Measurements from ENCODE around the gene NUDT13. TPM values are rescaled to one million over a fixed set of nuclear protein-coding genes. Genes with fewer than 3 reads are reported as not detected.
A peak's percentile ranks its signal among the peaks of the same experiment; 100 is the strongest.

Gene NUDT13
- total RNA-seq, 6 experiments from 2014 or later: 1.8 to 4.2 (median 2.1) TPM

DNA sequence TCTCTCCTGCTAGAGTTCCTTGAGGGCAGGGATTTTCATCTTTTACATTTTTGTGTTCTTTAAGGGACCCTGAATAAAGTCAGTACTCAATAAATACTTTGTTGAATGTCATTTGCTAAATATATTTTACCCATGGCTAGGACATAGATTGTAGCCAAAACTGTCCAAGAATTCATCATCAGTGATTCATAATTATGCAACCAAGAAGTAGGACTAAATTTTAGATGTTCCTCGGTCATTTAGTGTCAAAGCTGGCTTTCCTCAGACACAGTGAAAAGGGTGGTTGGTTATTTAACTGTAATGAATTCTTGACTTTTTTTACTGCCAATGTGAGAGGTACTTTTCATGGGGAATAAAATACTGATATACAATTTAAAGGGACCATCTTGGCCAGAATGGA, 3.3 kb downstream of the NUDT13 start:
- intact Hi-C loops (cut with DNase I): no loop called here
- DNase-seq (no peak), ATAC-seq (peak in 1 of 4 donors; percentile 16)
- no peaks in the 10 kb centered on the region for H3K9me3 ChIP-seq
- H3K27ac ChIP-seq: no peak overlapping the region
- 69% methylated on average over 1 of the region's 1 CpG for WGBS (ENCODE audit: insufficient coverage, low coverage, low lambda C conversion rate, missing lambda C conversion rate)
- no peak overlapping the region for H3K4me3 ChIP-seq
- H3K27me3 ChIP-seq: no peaks in the 10 kb centered on the region
- peaks cover 0 to 19% (median 7%) of the 10 kb centered on the region in 4 donors for H3K4me1 ChIP-seq
- no peaks in the 10 kb centered on the region for H3K36me3 ChIP-seq
- TF ChIP-seq CTCF (IDR thresholded peaks at IDR 0.05) (no peak), POLR2A (IDR thresholded peaks at IDR 0.05) (no peak)

DNA sequence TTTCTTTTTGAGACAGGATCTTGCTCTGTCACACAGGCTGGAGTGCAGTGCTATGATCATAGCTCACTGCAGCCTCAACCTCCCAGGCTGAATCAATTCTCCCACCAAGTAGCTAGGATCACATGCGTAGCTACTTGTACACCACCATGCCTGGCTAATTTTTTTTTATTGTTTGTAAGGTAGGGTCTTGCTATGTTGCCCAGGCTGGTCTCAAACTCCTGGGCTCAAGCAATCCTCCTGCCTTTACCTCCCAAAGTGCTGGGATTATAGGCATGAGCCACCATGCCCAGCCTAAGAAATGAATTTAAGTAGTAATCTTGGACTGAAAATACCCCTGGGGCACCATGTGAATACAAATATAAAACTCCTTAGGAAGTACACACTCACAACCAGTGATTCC, 5.8 kb downstream of the NUDT13 start:
- TF ChIP-seq POLR2A (IDR thresholded peaks at IDR 0.05) (no peak), CTCF (IDR thresholded peaks at IDR 0.05) (no peak)
- Histone ChIP-seq H3K4me1 (peaks cover 0 to 40% (median 16%) of the 10 kb centered on the region in 4 donors), H3K9me3 (no peaks in the 10 kb centered on the region), H3K27ac (no peak overlapping the region), H3K27me3 (no peaks in the 10 kb centered on the region), H3K36me3 (no peaks in the 10 kb centered on the region), H3K4me3 (no peak overlapping the region)
- DNase-seq (no peak), ATAC-seq (no peak)
- intact Hi-C loops (cut with DNase I): no loop called here
- WGBS (ENCODE audit: insufficient coverage, low coverage, low lambda C conversion rate, missing lambda C conversion rate): 100% methylated on average over 1 of the region's 1 CpG

- H3K27me3 ChIP-seq: no peaks in the 10 kb centered on the region
- no peak overlapping the region for H3K4me3 ChIP-seq
- TF ChIP-seq POLR2A (IDR thresholded peaks at IDR 0.05): no peak
- no peak for TF ChIP-seq CTCF (IDR thresholded peaks at IDR 0.05)
- peak; percentile 54 to 66 (median 55) for ATAC-seq
- H3K4me1 ChIP-seq: peaks cover 0 to 37% (median 16%) of the 10 kb centered on the region in 4 donors
- DNase-seq: no peak
- peak overlapping the region; percentile 9 to 56 (median 47) for H3K27ac ChIP-seq
- no peaks in the 10 kb centered on the region for H3K9me3 ChIP-seq
- no peaks in the 10 kb centered on the region for H3K36me3 ChIP-seq
- intact Hi-C loops (cut with DNase I): no loop called here
- WGBS (ENCODE audit: insufficient coverage, low coverage, low lambda C conversion rate, missing lambda C conversion rate): 39% methylated on average over 5 of the region's 5 CpGs
These were observed 7.9 kb downstream of the NUDT13 start for GRCh38 chr10:73117976-73118743.

- H3K4me3 ChIP-seq: no peak overlapping the region
- H3K36me3 ChIP-seq: peaks cover 0 to 5% (median 0%) of the 10 kb centered on the region in 4 donors
- TF ChIP-seq POLR2A (IDR thresholded peaks at IDR 0.05): no peak
- no peak for TF ChIP-seq CTCF (IDR thresholded peaks at IDR 0.05)
- WGBS (ENCODE audit: insufficient coverage, low coverage, low lambda C conversion rate, missing lambda C conversion rate): 35% methylated on average over 1 of the region's 1 CpG
- H3K9me3 ChIP-seq: no peaks in the 10 kb centered on the region
- peak overlapping the region in 2 of 3 donors; percentile 47 to 56 for H3K27ac ChIP-seq
- no peaks in the 10 kb centered on the region for H3K27me3 ChIP-seq
- intact Hi-C loops (cut with DNase I): no loop called here
- H3K4me1 ChIP-seq: peaks cover 0 to 34% (median 16%) of the 10 kb centered on the region in 4 donors
- peak; percentile 68 to 74 (median 71) for ATAC-seq
- no peak for DNase-seq
These were observed 9.2 kb downstream of the NUDT13 start for GRCh38 chr10:73119457-73119856.

Measured in right lobe of liver (tissue), 6 donors.